Cortex of kidney (tissue), 1 donor: ENCODE results near the gene HES4.
"Not testable (repeated sequence)": the region's sequence is repeated elsewhere in the genome, so short reads cannot be mapped to it uniquely, and the experiment has no call there.

Source experiments
- DNase-seq: peaks from one replicate; lab custom pipeline; 2025; lab: John Stamatoyannopoulos, UW

HES4 gene

GRCh38 chr1:978835-979743 lies 20.8 kb downstream of the HES4 start:
- no peak for DNase-seq

- DNase-seq = no peak
Observed at GRCh38 chr1:978069-978834, 21.6 kb downstream of the HES4 start.

- not testable (repeated sequence) for DNase-seq
Observed at GRCh38 chr1:976791-977190, 23.1 kb downstream of the HES4 start.

GRCh38 chr1:975896-976683 lies 23.8 kb downstream of the HES4 start:
- DNase-seq = no peak

GRCh38 chr1:975365-975764 lies 24.5 kb downstream of the HES4 start:
- no peak for DNase-seq

- DNase-seq = no peak
Observed at GRCh38 chr1:974687-975328, 25.1 kb downstream of the HES4 start.

- no peak for DNase-seq
Observed at GRCh38 chr1:974293-974640, 25.6 kb downstream of the HES4 start.

GRCh38 chr1:973459-974292 lies 26.2 kb downstream of the HES4 start:
- DNase-seq = no peak

GRCh38 chr1:972726-973458 lies 27.0 kb downstream of the HES4 start:
- no peak for DNase-seq

- no peak for DNase-seq
Observed at GRCh38 chr1:971751-972506, 28.0 kb downstream of the HES4 start.

GRCh38 chr1:970973-971730 lies 28.7 kb downstream of the HES4 start:
- DNase-seq = no peak

GRCh38 chr1:970242-970972 lies 29.5 kb downstream of the HES4 start:
- no peak for DNase-seq

GRCh38 chr1:969260-969855 lies 30.5 kb downstream of the HES4 start:
- no peak for DNase-seq

GRCh38 chr1:967466-968343 lies 32.2 kb downstream of the HES4 start:
- DNase-seq = no peak

GRCh38 chr1:966704-967300 lies 33.1 kb downstream of the HES4 start:
- DNase-seq = no peak

GRCh38 chr1:966135-966703 lies 33.7 kb downstream of the HES4 start, which contains the start of gene PLEKHN1:
PLEKHN1 (plus strand) TSS chr1:966482; CDS start chr1:966532, 50 bp downstream.
- no peak for DNase-seq
